Left ventricle myocardium inferior (tissue), 1 donor: Measurements from ENCODE around the gene ZNF646. TPM values are rescaled to one million over a fixed set of nuclear protein-coding genes. Genes with fewer than 3 reads are reported as not detected.

Experiments
- DNase-seq: peaks from one replicate; pipeline ENCODE4 v3.0.0-alpha.2; 2020
- H3K27ac ChIP-seq: fragments of 200-600 bp; replicated peaks from 2 replicates; pipeline ENCODE4 v1.8.0; 2021
- H3K27me3 ChIP-seq: fragments of 200-600 bp; 2 replicates; pipeline ENCODE4 v1.8.0; 2021; ENCODE audit warnings: low read depth
- H3K36me3 ChIP-seq: fragments of 200-600 bp; 2 replicates; pipeline ENCODE4 v1.8.0; 2021
- H3K4me1 ChIP-seq: fragments of 200-600 bp; 2 replicates; pipeline ENCODE4 v1.8.0; 2021
- H3K4me3 ChIP-seq: fragments of 200-600 bp; 2 replicates; pipeline ENCODE4 v1.8.0; 2021; ENCODE audit warnings: mild to moderate bottlenecking, moderate library complexity
- H3K9me3 ChIP-seq: fragments of 200-600 bp; replicated peaks from 2 replicates; pipeline ENCODE4 v1.8.0; 2021
- CTCF ChIP-seq: fragments of 200-600 bp; IDR thresholded peaks from 2 replicates; pipeline ENCODE4 v1.8.0; 2021; ENCODE audit warnings: antibody characterized with exemption, mild to moderate bottlenecking, borderline replicate concordance
- intact Hi-C: fragments of 100-400 bp; cut with micrococcal nuclease; formaldehyde crosslinking; loops from one replicate; pipeline ENCODE4 v1.11.0; 2022
- total RNA-seq: library from RNA; stranded (reverse); fragmentation: NEBNext Ultra II Directional; extraction: Animal tissue kit (Norgen Biotek cat#: 25700); gene quantifications from one replicate; pipeline ENCODE4 v1.2.1, GENCODE V29; 2021
- donor health status: DM: no; HTN: yes; CAD: no; lungs with severe emphysema.

The ZNF646 gene
- total RNA-seq, 1 donor from 2014 or later = 9.6 TPM

- DNase-seq = peak; percentile 98
- peaks cover 30% of the 10 kb centered on the region for H3K36me3 ChIP-seq
- H3K4me3 ChIP-seq = peak within 1 kb of the TSS; percentile 92
- no peak for TF ChIP-seq CTCF
- H3K27me3 ChIP-seq = no peaks in the 10 kb centered on the region
- peaks cover 41% of the 10 kb centered on the region for H3K4me1 ChIP-seq
- peak within 1 kb of the TSS; percentile 92 for H3K27ac ChIP-seq
- H3K9me3 ChIP-seq = no peaks in the 10 kb centered on the region
- intact Hi-C loops = loop anchor here (5.0 kb wide), 1 partner anchor 39 kb away; the partner anchor contains the start of genes ZNF646 and ZNF668
Observed at GRCh38 chr16:31032736-31033708, 41.2 kb upstream of the ZNF646 start, which contains the start of gene STX4. TSS of gene STX4 (plus strand) at chr16:31033558. CDS start at chr16:31033806, 248 bp downstream.

GRCh38 chr16:31033709-31034492 is 40.3 kb upstream of the ZNF646 start:
- peak overlapping the region; percentile 92 for H3K27ac ChIP-seq
- H3K27me3 ChIP-seq = no peaks in the 10 kb centered on the region
- no peak for TF ChIP-seq CTCF
- intact Hi-C loops = loop anchor here (5.0 kb wide), 1 partner anchor 38 kb away; the partner anchor contains the start of genes ZNF646 and ZNF668
- H3K9me3 ChIP-seq = no peaks in the 10 kb centered on the region
- peak; percentile 93 for DNase-seq
- peak overlapping the region; percentile 92 for H3K4me3 ChIP-seq
- peaks cover 39% of the 10 kb centered on the region for H3K36me3 ChIP-seq
- peaks cover 41% of the 10 kb centered on the region for H3K4me1 ChIP-seq

- TF ChIP-seq CTCF = no peak
- no peak for DNase-seq
- peaks cover 41% of the 10 kb centered on the region for H3K4me1 ChIP-seq
- H3K27ac ChIP-seq = no peak overlapping the region
- H3K36me3 ChIP-seq = peaks cover 63% of the 10 kb centered on the region
- intact Hi-C loops = no loop called here
- H3K27me3 ChIP-seq = no peaks in the 10 kb centered on the region
- no peak overlapping the region for H3K4me3 ChIP-seq
- no peaks in the 10 kb centered on the region for H3K9me3 ChIP-seq
Observed at GRCh38 chr16:31036691-31037090, 37.5 kb upstream of the ZNF646 start.

GRCh38 chr16:31038993-31039392 is 35.2 kb upstream of the ZNF646 start:
- H3K4me3 ChIP-seq = no peak overlapping the region
- TF ChIP-seq CTCF = no peak
- peaks cover 81% of the 10 kb centered on the region for H3K36me3 ChIP-seq
- H3K9me3 ChIP-seq = no peaks in the 10 kb centered on the region
- no peak overlapping the region for H3K27ac ChIP-seq
- intact Hi-C loops = no loop called here
- H3K4me1 ChIP-seq = peaks cover 24% of the 10 kb centered on the region
- no peak for DNase-seq
- no peaks in the 10 kb centered on the region for H3K27me3 ChIP-seq

- intact Hi-C loops = no loop called here
- Histone ChIP-seq H3K27ac (no peak overlapping the region), H3K4me1 (no peaks in the 10 kb centered on the region), H3K9me3 (no peaks in the 10 kb centered on the region), H3K36me3 (peaks cover 53% of the 10 kb centered on the region), H3K27me3 (no peaks in the 10 kb centered on the region), H3K4me3 (no peak overlapping the region)
- no peak for DNase-seq
- TF ChIP-seq CTCF = no peak
Observed at GRCh38 chr16:31042866-31043265, 31.4 kb upstream of the ZNF646 start.
